T-helper 9 cell (primary cell): ENCODE results near the gene ASCC3.

ENCODE experiments used
- DNase-seq: peaks from one replicate; pipeline ENCODE4 v3.0.0-alpha.2; 2020

The ASCC3 gene

DNA sequence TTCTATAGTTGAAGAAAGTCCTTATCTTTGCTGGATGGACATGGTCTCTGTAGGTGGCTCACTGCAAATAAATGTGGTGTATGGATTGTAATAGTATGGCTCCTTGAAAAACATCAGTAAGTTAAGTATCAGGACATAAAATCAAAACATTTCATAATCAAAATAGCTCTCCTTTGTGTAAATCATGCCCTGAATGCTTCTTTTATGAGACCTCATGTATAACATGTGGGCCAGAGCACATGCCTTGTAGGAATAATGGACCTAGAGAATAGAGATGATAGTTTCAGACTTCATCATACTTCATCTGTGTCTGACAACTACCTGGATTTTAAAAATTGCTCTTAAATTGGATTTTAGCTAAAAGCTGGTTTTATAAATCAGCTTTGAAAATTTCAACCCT is 159.9 kb downstream of the ASCC3 start:
- no peak for DNase-seq

- no peak for DNase-seq
Measured at GRCh38 chr6:100719883-100720682, 161.0 kb downstream of the ASCC3 start.

DNA sequence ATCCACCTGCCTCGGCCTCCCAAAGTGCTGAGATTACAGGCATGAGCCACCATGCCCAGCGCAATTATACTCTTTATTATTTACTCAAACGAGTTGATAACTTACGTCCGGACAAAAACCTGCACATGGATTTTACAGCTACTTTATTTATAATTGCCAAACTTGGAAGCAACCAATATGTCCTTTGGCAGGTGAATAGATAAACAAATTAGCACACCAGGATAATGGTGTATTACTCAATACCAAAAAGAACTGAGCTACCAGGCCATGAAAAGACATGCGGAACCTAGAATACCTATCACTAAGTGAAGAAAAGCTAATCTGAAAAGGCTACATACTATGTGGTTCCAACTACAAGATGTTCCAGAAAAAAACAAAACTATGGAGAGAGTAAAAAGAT is 168.1 kb downstream of the ASCC3 start:
- DNase-seq, result no peak

GRCh38 chr6:100706491-100706890 is 174.6 kb downstream of the ASCC3 start:
- no peak for DNase-seq

- DNase-seq, result no peak
Measured at GRCh38 chr6:100704961-100705360, 176.2 kb downstream of the ASCC3 start.

- no peak for DNase-seq
Measured at GRCh38 chr6:100701728-100702127, 179.4 kb downstream of the ASCC3 start.

DNA sequence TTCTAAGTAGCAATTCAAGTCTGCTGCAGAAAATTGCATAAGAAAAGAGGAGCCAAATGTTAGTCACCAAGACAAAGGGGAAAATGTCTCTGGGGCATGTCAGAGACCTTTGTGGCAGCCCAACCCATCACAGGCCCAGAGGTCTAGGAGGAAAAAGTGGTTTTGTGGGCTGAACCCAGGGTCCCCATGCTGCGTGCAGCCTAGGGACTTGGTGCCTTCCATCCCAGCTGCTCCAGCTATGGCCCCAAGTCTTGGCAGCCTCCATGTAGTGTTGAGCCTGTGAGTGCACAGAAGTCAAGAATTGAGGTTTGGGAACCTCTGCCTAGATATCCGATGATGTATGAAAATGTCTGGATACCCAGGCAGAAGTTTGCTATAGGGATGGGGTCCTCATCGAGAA is 181.1 kb downstream of the ASCC3 start:
- no peak for DNase-seq

DNA sequence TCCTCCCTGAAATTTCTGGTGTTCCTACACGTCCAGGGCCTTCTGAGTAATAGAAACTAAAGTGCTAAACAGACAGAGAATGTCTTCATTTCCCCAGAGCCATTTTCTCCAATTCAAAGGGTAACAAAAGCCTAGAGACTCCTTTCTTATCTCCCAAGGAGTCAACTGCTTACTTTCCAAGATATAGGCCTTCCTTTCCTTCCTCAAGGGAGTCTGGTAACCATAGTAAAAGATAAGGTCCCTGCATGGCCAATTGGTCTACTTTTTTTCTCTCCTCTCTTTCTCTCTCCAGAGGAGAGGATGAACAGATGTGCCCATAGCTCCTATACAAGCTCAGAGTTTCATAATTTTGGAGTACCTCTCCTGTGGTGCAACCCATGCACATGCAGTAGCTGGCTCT is 185.7 kb downstream of the ASCC3 start:
- DNase-seq, result no peak

DNA sequence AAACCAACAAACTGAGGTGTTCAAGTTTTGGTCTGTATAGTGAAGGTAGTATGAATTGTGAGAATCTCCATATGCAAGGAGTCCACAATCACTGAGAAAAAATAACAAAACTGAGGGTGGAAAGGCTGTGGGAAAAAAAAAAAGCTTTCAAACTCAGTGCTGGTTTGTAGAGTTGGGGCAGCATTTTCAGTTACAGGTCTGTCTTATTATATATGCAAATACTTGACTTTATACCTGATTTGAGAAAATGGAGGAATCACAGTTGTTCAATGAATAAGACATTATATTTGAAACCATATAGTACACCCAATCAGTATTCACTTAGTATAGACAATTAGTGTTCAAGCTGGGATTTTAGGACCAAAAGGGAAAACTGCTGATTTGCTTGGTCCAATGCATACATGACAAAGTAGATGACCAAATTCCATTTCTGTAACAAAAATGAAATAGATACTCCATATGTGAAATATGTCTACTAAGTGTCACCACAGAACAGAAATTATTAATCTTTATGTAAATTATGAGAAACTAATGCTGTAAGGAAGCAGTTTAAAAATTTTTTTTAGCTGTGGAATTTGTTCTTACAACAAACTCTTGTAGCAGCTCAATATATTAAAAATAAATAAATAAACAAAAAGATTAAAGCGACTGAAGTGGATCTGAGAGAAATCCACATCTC is 187.7 kb downstream of the ASCC3 start:
- DNase-seq, result no peak

DNA sequence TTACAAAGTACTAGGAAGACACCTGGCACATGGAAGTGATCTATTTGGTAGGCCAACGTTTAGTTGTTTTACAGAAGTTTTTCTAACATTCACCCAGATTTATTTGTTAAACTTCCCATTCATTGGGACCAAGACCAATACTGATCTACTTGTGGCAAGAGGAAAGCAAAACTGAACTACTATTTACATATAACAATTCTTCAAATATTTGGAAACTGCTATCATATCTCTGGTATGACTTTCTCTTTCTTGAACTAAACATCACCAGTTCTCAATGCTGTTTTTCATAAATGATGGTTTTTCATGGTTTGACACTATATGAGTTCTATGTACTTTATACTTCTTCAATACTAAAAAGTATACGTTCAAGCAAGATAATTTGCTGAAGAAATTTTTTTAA is 189.2 kb downstream of the ASCC3 start:
- DNase-seq, result no peak

- no peak for DNase-seq
Measured at GRCh38 chr6:100686216-100686615, 194.9 kb downstream of the ASCC3 start.

- no peak for DNase-seq
Measured at GRCh38 chr6:100685747-100686146, 195.4 kb downstream of the ASCC3 start.

- no peak for DNase-seq
Measured at GRCh38 chr6:100680163-100680562, 201.0 kb downstream of the ASCC3 start.

DNA sequence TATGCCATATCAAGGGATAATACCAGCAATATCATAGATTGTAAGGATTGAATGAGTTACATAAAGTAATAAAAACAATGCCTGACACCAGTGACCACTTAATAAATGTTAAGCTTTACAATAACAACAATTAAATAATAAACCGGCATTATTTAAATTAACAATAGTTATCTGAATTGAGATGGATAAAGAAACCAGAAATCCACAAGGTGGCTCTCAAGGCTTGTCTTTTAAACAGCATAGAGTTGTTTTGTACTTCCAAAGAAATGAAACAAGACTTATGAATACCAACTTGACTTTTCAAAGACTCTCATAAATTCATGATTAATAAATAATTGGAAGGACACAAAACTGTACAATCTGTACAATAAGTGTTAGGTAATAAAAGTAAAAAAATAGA is 203.1 kb downstream of the ASCC3 start:
- no peak for DNase-seq

DNA sequence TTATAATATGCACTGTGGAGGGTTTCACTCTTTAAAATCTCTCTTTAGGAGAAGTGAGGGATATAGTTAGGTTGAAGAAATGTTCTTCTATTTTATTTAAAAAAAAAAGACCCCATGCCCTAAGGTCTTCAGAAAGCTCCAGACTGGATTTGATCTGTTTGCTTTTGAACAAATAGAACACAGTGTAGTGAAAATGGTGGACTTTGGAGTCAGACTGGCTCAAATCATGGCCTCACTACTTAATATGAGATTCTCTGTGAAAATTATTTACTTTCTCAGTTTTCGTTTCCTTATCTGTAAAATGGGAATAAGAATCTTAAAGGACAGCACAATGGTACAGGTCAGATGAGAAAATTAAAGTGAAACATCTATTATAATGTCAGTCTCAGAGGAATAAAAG is 203.9 kb downstream of the ASCC3 start:
- no peak for DNase-seq

- no peak for DNase-seq
Measured at GRCh38 chr6:100673641-100674040, 207.5 kb downstream of the ASCC3 start.

- DNase-seq, result no peak
Measured at GRCh38 chr6:100671740-100672139, 209.4 kb downstream of the ASCC3 start.

GRCh38 chr6:100670056-100670455 is 211.1 kb downstream of the ASCC3 start:
- DNase-seq, result no peak

- no peak for DNase-seq
Measured at GRCh38 chr6:100665041-100665380, 216.1 kb downstream of the ASCC3 start.

DNA sequence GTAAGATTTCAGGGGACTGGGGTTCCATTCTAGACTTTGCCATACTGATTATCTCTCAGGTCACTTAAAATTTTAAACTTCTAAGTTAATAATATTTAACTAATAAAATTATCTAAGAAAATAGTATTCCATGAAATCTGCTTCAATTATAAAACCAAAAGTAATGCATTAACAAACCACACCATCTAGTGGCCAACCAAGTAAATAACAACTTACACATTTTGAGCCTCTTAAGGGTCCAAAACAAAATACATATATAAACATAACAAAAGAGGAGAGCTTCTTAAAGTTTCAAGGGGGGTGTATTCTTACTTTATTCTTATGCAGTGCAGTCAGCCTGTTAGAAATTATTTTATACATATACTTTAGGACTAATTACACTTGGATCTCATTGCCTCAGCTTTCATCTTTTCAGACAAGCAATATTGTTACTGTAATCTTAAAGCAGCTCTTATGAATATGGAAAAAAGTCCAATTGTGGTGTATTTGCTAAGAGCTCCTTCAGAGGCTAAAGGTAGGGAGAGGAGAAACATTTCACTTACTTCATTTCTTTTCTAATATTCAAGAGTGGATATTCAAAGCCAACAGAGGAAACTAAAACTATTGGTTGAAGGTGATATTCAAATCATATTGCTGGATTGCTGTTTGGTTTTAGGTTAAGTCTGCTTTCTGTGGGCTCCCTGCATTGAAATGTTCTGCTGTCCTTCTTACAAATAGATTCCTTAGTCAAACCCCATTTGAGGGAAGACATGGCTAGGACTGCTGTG is 216.7 kb downstream of the ASCC3 start:
- DNase-seq, result no peak

GRCh38 chr6:100663219-100663863 is 217.8 kb downstream of the ASCC3 start:
- DNase-seq, result no peak

DNA sequence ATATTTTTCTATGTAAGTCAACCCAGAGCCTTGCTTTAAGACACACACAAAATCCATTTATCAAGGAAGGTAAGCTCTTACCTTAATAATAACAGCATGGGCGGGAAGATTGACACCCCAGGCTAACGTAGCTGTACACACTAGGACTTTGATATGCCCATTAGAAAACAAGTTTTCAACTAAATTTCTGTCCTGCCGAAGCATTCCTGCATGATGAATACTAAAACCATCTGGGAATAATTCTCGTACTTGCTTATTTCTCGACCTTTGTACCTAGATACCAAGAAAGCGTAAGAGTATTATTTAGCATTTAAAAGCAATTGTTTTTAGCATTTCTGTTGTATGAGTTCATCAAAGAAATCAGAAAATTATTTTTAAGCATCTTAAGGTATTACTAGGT is 218.9 kb downstream of the ASCC3 start:
- DNase-seq, result no peak

- no peak for DNase-seq
Measured at GRCh38 chr6:100658486-100658885, 222.6 kb downstream of the ASCC3 start.
